Ovary (tissue), 3 donors: ENCODE results near the gene ARHGEF28.

ENCODE experiments used
- EP300 ChIP-seq: sonication (generic); formaldehyde crosslinking; IDR thresholded peaks from one replicate; pipeline ENCODE4 v1.6.1; 2017; ENCODE audit warnings: antibody characterized with exemption
- POLR2A ChIP-seq: fragments of 450-650 bp; IDR thresholded peaks from one replicate; pipeline ENCODE4 v1.6.1; 2017; ENCODE audit warnings: antibody characterized with exemption, mild to moderate bottlenecking, moderate library complexity
- TF ChIP-seq, protein P1 (sequence below), 3 donors: fragments of 450-650 bp in 2 of 3; fragments of 200-600 bp in 1 of 3; IDR thresholded peaks; one replicate each; pipeline versions ENCODE4 v1.5.1 to v1.8.0; 2016 to 2022; ENCODE audit warnings: antibody characterized with exemption in 3 of 3, mild to moderate bottlenecking in 1 of 3
- donor health status: DM: no; HTN: no; CAD: no.

DNA sequence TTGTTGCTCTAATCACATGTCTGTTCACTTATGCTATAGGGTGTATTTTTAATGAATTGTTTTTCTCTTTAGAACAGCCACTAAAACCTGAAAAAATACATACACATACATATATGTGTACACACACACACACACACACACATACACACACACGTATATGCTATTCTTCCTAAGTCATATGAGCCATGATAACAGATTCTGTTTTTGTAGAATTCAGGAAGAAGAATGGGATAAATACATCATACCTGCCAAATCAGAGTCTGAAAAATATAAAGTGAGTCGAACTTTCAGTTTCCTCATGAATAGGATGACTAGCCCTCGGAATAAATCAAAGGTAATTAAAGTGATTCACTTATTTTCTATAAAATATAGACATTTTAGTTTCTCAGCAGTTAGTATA is 231.4 kb downstream of the ARHGEF28 start:
- TF ChIP-seq, protein P1, sequence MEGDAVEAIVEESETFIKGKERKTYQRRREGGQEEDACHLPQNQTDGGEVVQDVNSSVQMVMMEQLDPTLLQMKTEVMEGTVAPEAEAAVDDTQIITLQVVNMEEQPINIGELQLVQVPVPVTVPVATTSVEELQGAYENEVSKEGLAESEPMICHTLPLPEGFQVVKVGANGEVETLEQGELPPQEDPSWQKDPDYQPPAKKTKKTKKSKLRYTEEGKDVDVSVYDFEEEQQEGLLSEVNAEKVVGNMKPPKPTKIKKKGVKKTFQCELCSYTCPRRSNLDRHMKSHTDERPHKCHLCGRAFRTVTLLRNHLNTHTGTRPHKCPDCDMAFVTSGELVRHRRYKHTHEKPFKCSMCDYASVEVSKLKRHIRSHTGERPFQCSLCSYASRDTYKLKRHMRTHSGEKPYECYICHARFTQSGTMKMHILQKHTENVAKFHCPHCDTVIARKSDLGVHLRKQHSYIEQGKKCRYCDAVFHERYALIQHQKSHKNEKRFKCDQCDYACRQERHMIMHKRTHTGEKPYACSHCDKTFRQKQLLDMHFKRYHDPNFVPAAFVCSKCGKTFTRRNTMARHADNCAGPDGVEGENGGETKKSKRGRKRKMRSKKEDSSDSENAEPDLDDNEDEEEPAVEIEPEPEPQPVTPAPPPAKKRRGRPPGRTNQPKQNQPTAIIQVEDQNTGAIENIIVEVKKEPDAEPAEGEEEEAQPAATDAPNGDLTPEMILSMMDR (IDR thresholded peaks at IDR 0.05), result no peak
- no peak for TF ChIP-seq POLR2A
- TF ChIP-seq EP300, result no peak
